IMR-90 (cell line): ENCODE data around the gene QRFP. TPM values are rescaled to one million over a fixed set of nuclear protein-coding genes. Genes with fewer than 3 reads are reported as not detected.

ENCODE experiments used
- ATAC-seq: fragments of 200-7000 bp; cut with Tn5 transposase; 2 replicates; pipeline ENCODE4 v1.9.1; 2020; ENCODE audit warnings: low read depth, mild to moderate bottlenecking, moderate library complexity
- BruUV-seq: library from RNA; stranded (reverse); fragments of 400-500 nt; replicated peaks from 2 replicates; lab custom pipeline; 2021; lab: Mats Ljungman, UMichigan
- CTCF ChIA-PET: fragments of 300-600 bp; formaldehyde crosslinking; extraction: SDS; loops from one replicate; lab custom pipeline; 2021; ENCODE audit warnings: antibody characterized with exemption; lab: Yijun Ruan, JAX
- POLR2A ChIA-PET: fragments of 300-600 bp; sonication (Branson Sonifier 250); formaldehyde crosslinking; loops from one replicate; lab custom pipeline; 2022; ENCODE audit warnings: antibody characterized with exemption; ENCODE audit not compliant: unreplicated experiment; lab: Charles Lee
- DNase-seq: peaks from one replicate; pipeline ENCODE4 v3.0.0; 2013
- H2AFZ ChIP-seq: replicated peaks from 2 replicates; pipeline ENCODE3; 2013; ENCODE audit warnings: low read length, mild to moderate bottlenecking; ENCODE audit not compliant: poor library complexity
- H2AK5ac ChIP-seq: 2 replicates; pipeline ENCODE4 v1.6.1; 2013; ENCODE audit warnings: low read depth, low read length, inconsistent platforms
- H2AK9ac ChIP-seq: replicated peaks from 2 replicates; pipeline ENCODE3; 2013; ENCODE audit warnings: mild to moderate bottlenecking, low read depth, low read length, moderate library complexity; ENCODE audit not compliant: poor library complexity
- H2BK120ac ChIP-seq: 2 replicates; pipeline ENCODE4 v1.6.1; 2013; ENCODE audit warnings: low read depth, low read length, inconsistent platforms
- H2BK15ac ChIP-seq: 3 replicates; pipeline ENCODE4 v1.6.1; 2013; ENCODE audit warnings: low read depth, low read length, inconsistent platforms
- H2BK20ac ChIP-seq: 2 replicates; pipeline ENCODE4 v1.6.1; 2013; ENCODE audit warnings: low read depth, mild to moderate bottlenecking, inconsistent platforms, low read length, moderate library complexity
- H2BK5ac ChIP-seq: 2 replicates; pipeline ENCODE4 v1.6.1; 2013; ENCODE audit warnings: mild to moderate bottlenecking, low read depth, low read length, inconsistent platforms; ENCODE audit not compliant: poor library complexity, severe bottlenecking
- H3K14ac ChIP-seq: replicated peaks from 2 replicates; pipeline ENCODE4 v1.6.1; 2013; ENCODE audit warnings: low read depth, low read length, inconsistent platforms
- H3K18ac ChIP-seq: 2 replicates; pipeline ENCODE4 v1.6.1; 2013; ENCODE audit warnings: low read depth, low read length, control low read depth
- H3K23ac ChIP-seq: 2 replicates; pipeline ENCODE4 v1.6.1; 2013; ENCODE audit warnings: low read depth, low read length, inconsistent platforms
- H3K27ac ChIP-seq: 2 replicates; pipeline ENCODE4 v1.5.1; 2013; ENCODE audit warnings: mild to moderate bottlenecking, control low read depth, low read length; ENCODE audit not compliant: insufficient read depth
- H3K27me3 ChIP-seq: 2 replicates; pipeline ENCODE4 v1.6.1; 2013; ENCODE audit warnings: low read length; ENCODE audit not compliant: control insufficient read depth, insufficient read depth
- H3K36me3 ChIP-seq: 2 replicates; pipeline ENCODE4 v1.6.1; 2013; ENCODE audit warnings: low read length, mixed read lengths; ENCODE audit not compliant: control insufficient read depth, insufficient read depth
- H3K4ac ChIP-seq: 2 replicates; pipeline ENCODE4 v1.6.1; 2013; ENCODE audit warnings: low read depth, low read length, inconsistent platforms
- H3K4me1 ChIP-seq: 2 replicates; pipeline ENCODE4 v1.6.1; 2013; ENCODE audit warnings: low read length, mixed read lengths; ENCODE audit not compliant: control insufficient read depth, insufficient read depth
- H3K4me2 ChIP-seq: 2 replicates; pipeline ENCODE4 v1.6.1; 2013; ENCODE audit warnings: low read depth, mild to moderate bottlenecking, control low read depth, low read length, moderate library complexity
- H3K4me3 ChIP-seq: 2 replicates; pipeline ENCODE4 v1.5.1; 2013; ENCODE audit warnings: low read depth, mild to moderate bottlenecking, control low read depth, low read length, moderate library complexity; ENCODE audit not compliant: insufficient read depth
- H3K56ac ChIP-seq: 2 replicates; pipeline ENCODE4 v1.6.1; 2013; ENCODE audit warnings: low read length, inconsistent platforms; ENCODE audit not compliant: insufficient read depth; ENCODE audit errors: extremely low read depth
- H3K79me1 ChIP-seq, 2 experiments: 2 replicates each; pipeline ENCODE4 v1.6.1; 2013; ENCODE audit warnings: low read length in 2 of 2, inconsistent platforms in 1 of 2, low read depth in 1 of 2
- H3K9ac ChIP-seq: 2 replicates; pipeline ENCODE4 v1.6.1; 2013; ENCODE audit warnings: low read depth, low read length, control low read depth
- H3K9me1 ChIP-seq: 2 replicates; pipeline ENCODE4 v1.6.1; 2013; ENCODE audit warnings: low read length, inconsistent platforms; ENCODE audit not compliant: insufficient read depth
- H3K9me3 ChIP-seq: 2 replicates; pipeline ENCODE4 v1.6.1; 2013; ENCODE audit warnings: low read length; ENCODE audit not compliant: control insufficient read depth, insufficient read depth
- H4K20me1 ChIP-seq: 2 replicates; pipeline ENCODE4 v1.6.1; 2013; ENCODE audit warnings: low read length, inconsistent platforms; ENCODE audit not compliant: insufficient read depth
- H4K5ac ChIP-seq: 2 replicates; pipeline ENCODE4 v1.6.1; 2013; ENCODE audit warnings: mild to moderate bottlenecking, low read depth, low read length, control low read depth
- H4K8ac ChIP-seq, 2 experiments: 2 replicates each; pipeline ENCODE4 v1.6.1; 2013; ENCODE audit warnings: low read depth in 2 of 2, low read length in 2 of 2, control low read depth in 1 of 2, inconsistent platforms in 1 of 2
- H4K91ac ChIP-seq: 2 replicates; pipeline ENCODE4 v1.6.1; 2013; ENCODE audit warnings: low read depth, low read length, inconsistent platforms; ENCODE audit not compliant: insufficient read depth
- CEBPB ChIP-seq: IDR thresholded peaks from 2 replicates; pipeline ENCODE4 v1.6.1; 2012; ENCODE audit warnings: low read depth, low read length, improper control_type of control experiment
- FOS ChIP-seq: fragments of 150-350 bp; IDR thresholded peaks from 2 replicates; pipeline ENCODE4 v1.6.1; 2016; ENCODE audit warnings: low read depth, low read length
- MAFK ChIP-seq: IDR thresholded peaks from 2 replicates; pipeline ENCODE4 v1.6.1; 2012; ENCODE audit warnings: low read depth, low read length, improper control_type of control experiment
- MXI1 ChIP-seq: IDR thresholded peaks from 2 replicates; pipeline ENCODE4 v1.6.1; 2012; ENCODE audit warnings: low read depth, mild to moderate bottlenecking, low read length, moderate library complexity, borderline replicate concordance
- NFE2L2 ChIP-seq: fragments of 150-350 bp; IDR thresholded peaks from 2 replicates; pipeline ENCODE4 v1.6.1; 2016; ENCODE audit warnings: low read depth, mild to moderate bottlenecking, low read length
- POLR2A ChIP-seq: IDR thresholded peaks from 2 replicates; pipeline ENCODE4 v1.6.1; 2012; ENCODE audit warnings: mild to moderate bottlenecking, low read depth, low read length
- RFX5 ChIP-seq: IDR thresholded peaks from 2 replicates; pipeline ENCODE4 v1.8.0; 2012; ENCODE audit warnings: low read depth, mild to moderate bottlenecking, low read length, moderate library complexity
- SMC3 ChIP-seq: fragments of 150-350 bp; IDR thresholded peaks from 2 replicates; pipeline ENCODE4 v1.6.1; 2016; ENCODE audit warnings: low read depth, mild to moderate bottlenecking, antibody characterized with exemption, low read length, moderate library complexity
- WGBS, 2 experiments: methylation state at CpG; one replicate each; pipeline versions ENCODE4 v1.1.5 to v1.1.7; 2013; ENCODE audit warnings: missing lambda C conversion rate in 2 of 2; ENCODE audit not compliant: insufficient read length in 1 of 2; ENCODE audit errors: extremely low coverage in 2 of 2; 5-methylcytosine and 5-hydroxymethylcytosine counted together
- dilution Hi-C: fragments of 300-500 bp; cut with HindIII; formaldehyde crosslinking; loops from one replicate; pipeline ENCODE4 v1.14.3; 2018; ENCODE audit warnings: low sequenced_read_pairs; ENCODE audit not compliant: unreplicated experiment
- in situ Hi-C: fragments of 300-500 bp; cut with MboI; formaldehyde crosslinking; loops from 3 replicates; pipeline ENCODE4 v1.14.3; 2019; ENCODE audit warnings: low sequenced_read_pairs, inconsistent platforms, mixed read lengths
- intact Hi-C: fragments of 100-400 bp; cut with micrococcal nuclease; formaldehyde crosslinking; loops from 2 replicates; pipeline ENCODE4 v1.10.0; 2022
- polyA plus RNA-seq, 3 experiments: library from polyadenylated mRNA; depleted of rRNA; stranded (reverse); fragments of >200 nt; gene quantifications; 2 replicates each; pipeline ENCODE4 v1.2.3, GENCODE V29; 2012; ENCODE audit warnings: low replicate concordance in 1 of 3
- total RNA-seq: library from RNA; depleted of rRNA; stranded (reverse); fragments of >200 nt; gene quantifications from 2 replicates; pipeline ENCODE4 v1.2.3, GENCODE V29; 2012
- TF ChIP-seq, protein P1 (sequence below): fragments of 150-350 bp; IDR thresholded peaks from 2 replicates; pipeline ENCODE4 v1.6.1; 2017; ENCODE audit warnings: mild to moderate bottlenecking, antibody characterized with exemption, low read length, low read depth

The QRFP gene
- total and polyA plus RNA-seq, 2 of the 4 experiments (the other 2 are of a cell fraction) = not detected

DNA sequence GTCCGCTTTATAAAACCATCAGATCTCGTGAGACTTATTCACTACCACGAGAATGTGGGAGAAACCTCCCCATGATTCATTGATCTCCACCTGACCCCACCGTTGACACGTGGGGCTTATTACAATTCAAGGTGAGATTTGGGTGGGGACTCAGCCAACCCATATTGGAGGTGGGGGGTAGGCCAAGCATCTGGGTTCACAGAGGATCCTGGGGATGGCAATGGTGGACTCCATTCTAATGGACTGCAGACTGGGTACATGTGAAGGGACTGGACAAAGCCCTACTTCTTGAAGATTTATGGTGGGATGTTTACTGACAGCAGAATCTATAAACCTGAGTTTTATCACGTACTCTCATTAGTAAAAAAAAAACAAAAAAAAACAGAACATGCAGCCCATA is 15.1 kb downstream of the QRFP start:
- no peak overlapping the region for H3K27ac ChIP-seq
- no peak overlapping the region for H2BK15ac ChIP-seq
- no peak overlapping the region for H3K56ac ChIP-seq
- no peak overlapping the region for H2AK9ac ChIP-seq
- WGBS, 2 experiments = no CpG with 5 or more reads among the region's 6 CpGs
- in situ Hi-C loops = no loop called here
- no peak overlapping the region for H3K4me3 ChIP-seq
- peaks cover 5% of the 10 kb centered on the region; the same call in 1 of the 2 replicates for H3K4me1 ChIP-seq
- H3K36me3 ChIP-seq = peaks cover 86% of the 10 kb centered on the region
- H4K5ac ChIP-seq = no peak overlapping the region
- POLR2A ChIA-PET = no interaction called here
- no peak overlapping the region for H2BK5ac ChIP-seq
- DNase-seq (no peak), ATAC-seq (no peak)
- H3K14ac ChIP-seq = no peak overlapping the region
- no peaks in the 10 kb centered on the region for H3K9me1 ChIP-seq
- H3K9ac ChIP-seq = no peak overlapping the region
- H3K4ac ChIP-seq = no peak overlapping the region
- no peak overlapping the region for H2AFZ ChIP-seq
- dilution Hi-C loops = no loop called here
- no peak overlapping the region for H3K18ac ChIP-seq
- H4K8ac ChIP-seq = no peak overlapping the region
- peaks cover 42 to 55% of the 10 kb centered on the region in 2 experiments for H3K79me1 ChIP-seq
- CTCF ChIA-PET = interaction anchor here (1.1 kb wide), 1 partner anchor 9 kb away, joined by 4 read pairs; no protein-coding TSS in a partner anchor
- H3K23ac ChIP-seq = no peak overlapping the region
- no peak overlapping the region for H2AK5ac ChIP-seq
- H2BK20ac ChIP-seq = no peak overlapping the region
- H3K4me2 ChIP-seq = no peak overlapping the region
- no peaks in the 10 kb centered on the region for H3K27me3 ChIP-seq
- no peak overlapping the region for H4K91ac ChIP-seq
- intact Hi-C loops = no loop called here
- no peak overlapping the region for H2BK120ac ChIP-seq
- BruUV-seq = no TSS peak
- no peaks in the 10 kb centered on the region for H3K9me3 ChIP-seq
- TF ChIP-seq MXI1 (no peak), NFE2L2 (no peak), SMC3 (no peak), MAFK (no peak), POLR2A (no peak), CEBPB (no peak), FOS (no peak), RFX5 (no peak)
- TF ChIP-seq, protein P1, sequence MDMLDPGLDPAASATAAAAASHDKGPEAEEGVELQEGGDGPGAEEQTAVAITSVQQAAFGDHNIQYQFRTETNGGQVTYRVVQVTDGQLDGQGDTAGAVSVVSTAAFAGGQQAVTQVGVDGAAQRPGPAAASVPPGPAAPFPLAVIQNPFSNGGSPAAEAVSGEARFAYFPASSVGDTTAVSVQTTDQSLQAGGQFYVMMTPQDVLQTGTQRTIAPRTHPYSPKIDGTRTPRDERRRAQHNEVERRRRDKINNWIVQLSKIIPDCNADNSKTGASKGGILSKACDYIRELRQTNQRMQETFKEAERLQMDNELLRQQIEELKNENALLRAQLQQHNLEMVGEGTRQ = no peak
- H4K20me1 ChIP-seq = peaks cover 16% of the 10 kb centered on the region
